SK-MEL-5 (cell line): Measurements from ENCODE around the gene KRCC1. TPM values are rescaled to one million over a fixed set of nuclear protein-coding genes. Genes with fewer than 3 reads are reported as not detected.
"Not testable (repeated sequence)": the region's sequence is repeated elsewhere in the genome, so short reads cannot be mapped to it uniquely, and the experiment has no call there.

ENCODE experiments used
- DNase-seq: peaks from one replicate; pipeline ENCODE4 v3.0.0-alpha.2; 2016; ENCODE audit warnings: low read depth, low spot score
- in situ Hi-C: cut with HindIII; loops from 2 replicates; pipeline ENCODE4 v1.10.0; 2016; ENCODE audit warnings: low sequenced_read_pairs, high pct_unique_total_duplicates, low pct_unique_long_range_greater_than_20kb
- small RNA-seq, 2 experiments: library from RNA; depleted of rRNA; stranded (forward); fragments of <200 nt; gene quantifications; one replicate each; pipeline ENCODE3, GENCODE V24; 2014
- total RNA-seq: library from RNA; depleted of rRNA; stranded (reverse); fragments of >200 nt; shearing (Covaris generic); gene quantifications from 2 replicates; pipeline ENCODE4 v1.2.3, GENCODE V29; 2014; rRNA removed

The KRCC1 gene
- total RNA-seq, 1 experiment from 2014 or later: 15.7 TPM

- DNase-seq, in situ Hi-C loops: not testable (repeated sequence)
These were observed 69.7 kb downstream of the KRCC1 start for GRCh38 chr2:87985902-87986301.

- DNase-seq, in situ Hi-C loops: not testable (repeated sequence)
These were observed 74.4 kb downstream of the KRCC1 start for GRCh38 chr2:87981182-87981581.

Small RNAs within 50 kb of the gene (small RNA-seq; reads per million reads assigned to genes)
- gene MIR4780 (0 to 0.38 reads per million in 2 experiments), gene RNU2-63P (0.17 to 2.7 reads per million in 2 experiments)

Other genes starting within 250 kb of the KRCC1 start
- 1.9 and 2.8 TPM in 2 replicates for gene RGPD2, start 230.0 kb downstream of the KRCC1 start, total RNA-seq
- gene RNU2-63P, start 39.2 kb downstream of the KRCC1 start, total RNA-seq: not detected in 2 replicates
- 0.50 and 0.77 TPM in 2 replicates for gene SMYD1, start 12.0 kb upstream of the KRCC1 start, total RNA-seq
- gene FABP1, start 72.3 kb upstream of the KRCC1 start, total RNA-seq: not detected in 2 replicates
- 4.5 and 5.2 TPM in 2 replicates for gene THNSL2, start 114.6 kb upstream of the KRCC1 start, total RNA-seq